Measurements from ENCODE around the gene TMEM212.
"Not testable (repeated sequence)": the region's sequence is repeated elsewhere in the genome, so short reads cannot be mapped to it uniquely, and the experiment has no call there.

The TMEM212 gene

GRCh38 chr3:171850960-171851659 is 8.0 kb downstream of the TMEM212 start:
- H3K4me3 ChIP-seq (ENCODE audit: control insufficient read depth, low read depth, low read length) = no peak overlapping the region
- DNase-seq (ENCODE audit: low read depth) = no peak
- no peak for TF ChIP-seq CTCF (IDR thresholded peaks at IDR 0.05; ENCODE audit: control insufficient read depth, insufficient read depth, low read depth, low read length, missing control alignments)

- no peak for TF ChIP-seq CTCF (IDR thresholded peaks at IDR 0.05; ENCODE audit: control insufficient read depth, insufficient read depth, low read depth, low read length, missing control alignments)
- DNase-seq (ENCODE audit: low read depth) = no peak
- no peak overlapping the region for H3K4me3 ChIP-seq (ENCODE audit: control insufficient read depth, low read depth, low read length)
Measured at GRCh38 chr3:171851660-171852058, 8.5 kb downstream of the TMEM212 start.

- no peak for TF ChIP-seq CTCF (IDR thresholded peaks at IDR 0.05; ENCODE audit: control insufficient read depth, insufficient read depth, low read depth, low read length, missing control alignments)
- H3K4me3 ChIP-seq (ENCODE audit: control insufficient read depth, low read depth, low read length) = no peak overlapping the region
- DNase-seq (ENCODE audit: low read depth) = no peak
Measured at GRCh38 chr3:171854649-171855305, 11.6 kb downstream of the TMEM212 start.

- H3K4me3 ChIP-seq (ENCODE audit: control insufficient read depth, low read depth, low read length); DNase-seq (ENCODE audit: low read depth): not testable (repeated sequence)
Measured at GRCh38 chr3:171858770-171859169, 15.6 kb downstream of the TMEM212 start.

GRCh38 chr3:171860830-171861535 is 17.8 kb downstream of the TMEM212 start:
- no peak for TF ChIP-seq CTCF (IDR thresholded peaks at IDR 0.05; ENCODE audit: control insufficient read depth, insufficient read depth, low read depth, low read length, missing control alignments)
- peak; percentile 46 for DNase-seq (ENCODE audit: low read depth)
- no peak overlapping the region for H3K4me3 ChIP-seq (ENCODE audit: control insufficient read depth, low read depth, low read length)

GRCh38 chr3:171862392-171862791 is 19.2 kb downstream of the TMEM212 start:
- no peak overlapping the region for H3K4me3 ChIP-seq (ENCODE audit: control insufficient read depth, low read depth, low read length)
- no peak for TF ChIP-seq CTCF (IDR thresholded peaks at IDR 0.05; ENCODE audit: control insufficient read depth, insufficient read depth, low read depth, low read length, missing control alignments)
- no peak for DNase-seq (ENCODE audit: low read depth)

GRCh38 chr3:171862993-171863521 is 19.9 kb downstream of the TMEM212 start:
- no peak for DNase-seq (ENCODE audit: low read depth)
- TF ChIP-seq CTCF (IDR thresholded peaks at IDR 0.05; ENCODE audit: control insufficient read depth, insufficient read depth, low read depth, low read length, missing control alignments) = no peak
- no peak overlapping the region for H3K4me3 ChIP-seq (ENCODE audit: control insufficient read depth, low read depth, low read length)

All from AG09309 (cell line).